Breast epithelium (tissue), 3 donors: ENCODE data around the gene PSMB9.

Experiments
- POLR2A ChIP-seq: fragments of 450-650 bp; IDR thresholded peaks from one replicate; pipeline ENCODE4 v1.6.1; 2016; ENCODE audit warnings: antibody characterized with exemption, mild to moderate bottlenecking, moderate library complexity
- TF ChIP-seq, protein P1 (sequence below), 3 donors: fragments of 450-650 bp; IDR thresholded peaks; one replicate each; pipeline ENCODE4 v1.5.1; 2016 to 2017; ENCODE audit warnings: antibody characterized with exemption in 3 of 3, mild to moderate bottlenecking in 3 of 3, moderate library complexity in 3 of 3

- TF ChIP-seq POLR2A = no peak
- TF ChIP-seq, protein P1, sequence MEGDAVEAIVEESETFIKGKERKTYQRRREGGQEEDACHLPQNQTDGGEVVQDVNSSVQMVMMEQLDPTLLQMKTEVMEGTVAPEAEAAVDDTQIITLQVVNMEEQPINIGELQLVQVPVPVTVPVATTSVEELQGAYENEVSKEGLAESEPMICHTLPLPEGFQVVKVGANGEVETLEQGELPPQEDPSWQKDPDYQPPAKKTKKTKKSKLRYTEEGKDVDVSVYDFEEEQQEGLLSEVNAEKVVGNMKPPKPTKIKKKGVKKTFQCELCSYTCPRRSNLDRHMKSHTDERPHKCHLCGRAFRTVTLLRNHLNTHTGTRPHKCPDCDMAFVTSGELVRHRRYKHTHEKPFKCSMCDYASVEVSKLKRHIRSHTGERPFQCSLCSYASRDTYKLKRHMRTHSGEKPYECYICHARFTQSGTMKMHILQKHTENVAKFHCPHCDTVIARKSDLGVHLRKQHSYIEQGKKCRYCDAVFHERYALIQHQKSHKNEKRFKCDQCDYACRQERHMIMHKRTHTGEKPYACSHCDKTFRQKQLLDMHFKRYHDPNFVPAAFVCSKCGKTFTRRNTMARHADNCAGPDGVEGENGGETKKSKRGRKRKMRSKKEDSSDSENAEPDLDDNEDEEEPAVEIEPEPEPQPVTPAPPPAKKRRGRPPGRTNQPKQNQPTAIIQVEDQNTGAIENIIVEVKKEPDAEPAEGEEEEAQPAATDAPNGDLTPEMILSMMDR (IDR thresholded peaks at IDR 0.05) = no peak
Measured at GRCh38 chr6:32837651-32838113, 16.3 kb upstream of the PSMB9 start.
